Lower leg skin (tissue), 4 donors: Measurements from ENCODE around the gene PABPN1L. TPM values are rescaled to one million over a fixed set of nuclear protein-coding genes. Genes with fewer than 3 reads are reported as not detected.

Experiments
- DNase-seq, 2 donors: peaks; one replicate each; pipeline ENCODE4 v3.0.0-alpha.2; 2019; ENCODE audit warnings: low spot score in 2 of 2
- H3K4me3 ChIP-seq: fragments of 200-600 bp; sonication (generic); 2 replicates; pipeline ENCODE4 v1.5.1; 2017; ENCODE audit warnings: mild to moderate bottlenecking, low read depth; ENCODE audit not compliant: poor library complexity, severe bottlenecking
- CTCF ChIP-seq, 3 donors: fragments of 450-650 bp; IDR thresholded peaks; one replicate each; pipeline ENCODE4 v1.5.1; 2016; ENCODE audit warnings: antibody characterized with exemption in 3 of 3, mild to moderate bottlenecking in 3 of 3, moderate library complexity in 2 of 3
- POLR2A ChIP-seq, 2 donors: fragments of 450-650 bp; IDR thresholded peaks; one replicate each; pipeline ENCODE4 v1.6.1; 2016 to 2017; ENCODE audit warnings: antibody characterized with exemption in 2 of 2, mild to moderate bottlenecking in 1 of 2, moderate library complexity in 1 of 2
- WGBS, 2 donors: methylation state at CpG; one replicate each; pipeline ENCODE4 v1.1.5; 2018; 5-methylcytosine and 5-hydroxymethylcytosine counted together
- intact Hi-C: fragments of 100-400 bp; cut with DNase I; formaldehyde crosslinking; loops from one replicate; pipeline ENCODE4 v1.15.0; 2023; ENCODE audit warnings: low total_unique reads
- total RNA-seq, 4 donors: library from RNA; depleted of rRNA; stranded (reverse); fragments of >200 nt; gene quantifications; one replicate each; pipeline ENCODE4 v1.1.0, GENCODE V29; 2016

The PABPN1L gene
- total RNA-seq, 4 donors from 2014 or later = not detected

GRCh38 chr16:88883117-88883895 lies 16.8 kb upstream of the PABPN1L start:
- intact Hi-C loops = no loop called here
- 84 to 85% methylated on average over 43 to 48 of the region's 49 CpGs for WGBS, 2 donors
- no peak for DNase-seq
- no peak for TF ChIP-seq POLR2A (IDR thresholded peaks at IDR 0.05)
- TF ChIP-seq CTCF (IDR thresholded peaks at IDR 0.05) = no peak
- H3K4me3 ChIP-seq = no peak overlapping the region

- no peak overlapping the region for H3K4me3 ChIP-seq
- WGBS, 2 donors = 60 to 67% methylated on average over 20 to 26 of the region's 26 CpGs
- DNase-seq = peak; percentile 53 to 90
- TF ChIP-seq POLR2A (IDR thresholded peaks at IDR 0.05) (no peak), CTCF (IDR thresholded peaks at IDR 0.05) (peak in 1 of 3 donors; percentile 26)
- intact Hi-C loops = no loop called here
Observed at GRCh38 chr16:88882358-88883030, 16.0 kb upstream of the PABPN1L start.

- intact Hi-C loops = no loop called here
- H3K4me3 ChIP-seq = no peak overlapping the region
- no peak for DNase-seq
- WGBS, 2 donors = 56 to 64% methylated on average over 26 to 27 of the region's 27 CpGs
- TF ChIP-seq POLR2A (IDR thresholded peaks at IDR 0.05) = no peak
- no peak for TF ChIP-seq CTCF (IDR thresholded peaks at IDR 0.05)
Observed at GRCh38 chr16:88881675-88882357, 15.4 kb upstream of the PABPN1L start.

- H3K4me3 ChIP-seq = no peak overlapping the region
- no peak for DNase-seq
- WGBS, 2 donors = 68 to 70% methylated on average over 29 to 45 of the region's 46 CpGs
- no peak for TF ChIP-seq CTCF (IDR thresholded peaks at IDR 0.05)
- no peak for TF ChIP-seq POLR2A (IDR thresholded peaks at IDR 0.05)
- intact Hi-C loops = no loop called here
Observed at GRCh38 chr16:88881007-88881615, 14.7 kb upstream of the PABPN1L start.

- TF ChIP-seq POLR2A (IDR thresholded peaks at IDR 0.05) (no peak), CTCF (IDR thresholded peaks at IDR 0.05) (no peak)
- intact Hi-C loops = no loop called here
- H3K4me3 ChIP-seq = no peak overlapping the region
- WGBS, 2 donors = 70 to 71% methylated on average over 30 of the region's 36 CpGs
- no peak for DNase-seq
Observed at GRCh38 chr16:88880226-88881006, 14.0 kb upstream of the PABPN1L start.
